ENCODE measurements around the gene CCDC102A.

- TF ChIP-seq KAT7 (CRISPR knock-in tag; IDR thresholded peaks at IDR 0.05; ENCODE audit: borderline replicate concordance) = no peak
- no peak for TF ChIP-seq ZNF512 (CRISPR knock-in tag; IDR thresholded peaks at IDR 0.05; ENCODE audit: borderline replicate concordance)
- no peak for TF ChIP-seq CTCF (IDR thresholded peaks at IDR 0.05)
- no peak for TF ChIP-seq ATF3 (CRISPR knock-in tag; conservative IDR thresholded peaks at IDR 0.05)
Measured at GRCh38 chr16:57503366-57503765, 33.0 kb downstream of the CCDC102A start.

All from WTC11 (cell line).